Glutamatergic neuron (in vitro differentiated cells): Measurements from ENCODE around the gene CAPN12. TPM values are rescaled to one million over a fixed set of nuclear protein-coding genes. Genes with fewer than 3 reads are reported as not detected.
"Not testable (repeated sequence)": the region's sequence is repeated elsewhere in the genome, so short reads cannot be mapped to it uniquely, and the experiment has no call there.

ENCODE experiments used
- DNase-seq: peaks from one replicate; pipeline ENCODE4 v3.0.0; 2022
- H3K27ac Mint-ChIP-seq: one replicate; pipeline ENCODE4 v1.8.0; 2020; ENCODE audit warnings: mild to moderate bottlenecking, mixed read lengths, inconsistent platforms; ENCODE audit not compliant: unreplicated experiment
- H3K27me3 Mint-ChIP-seq: one replicate; pipeline ENCODE4 v1.8.0; 2020; ENCODE audit warnings: mild to moderate bottlenecking, moderate library complexity, mixed read lengths, inconsistent platforms; ENCODE audit not compliant: unreplicated experiment
- H3K36me3 Mint-ChIP-seq: one replicate; pipeline ENCODE4 v1.8.0; 2020; ENCODE audit warnings: mild to moderate bottlenecking, mixed read lengths, inconsistent platforms; ENCODE audit not compliant: unreplicated experiment
- H3K4me1 Mint-ChIP-seq: one replicate; pipeline ENCODE4 v1.8.0; 2020; ENCODE audit warnings: mild to moderate bottlenecking, low read depth, mixed read lengths, inconsistent platforms; ENCODE audit not compliant: unreplicated experiment
- H3K4me3 Mint-ChIP-seq: one replicate; pipeline ENCODE4 v1.8.0; 2020; ENCODE audit warnings: mild to moderate bottlenecking, mixed read lengths, inconsistent platforms; ENCODE audit not compliant: unreplicated experiment
- H3K9me3 Mint-ChIP-seq: one replicate; pipeline ENCODE4 v1.8.0; 2020; ENCODE audit warnings: mild to moderate bottlenecking, moderate library complexity, mixed read lengths, inconsistent platforms; ENCODE audit not compliant: unreplicated experiment
- total RNA-seq: library from RNA; stranded (reverse); fragmentation: NEBNext Ultra II Directional; extraction: Animal tissue kit (Norgen Biotek cat#: 25700); gene quantifications from one replicate; pipeline ENCODE4 v1.2.1, GENCODE V29; 2021; ENCODE audit not compliant: unreplicated experiment
- TF ChIP-seq, protein P1 (sequence below): fragments of 200-600 bp; sonication (generic); IDR thresholded peaks from one replicate; pipeline ENCODE4 v1.5.0; 2021; ENCODE audit not compliant: partially characterized antibody, unreplicated experiment

CAPN12 gene
- total RNA-seq, 1 donor from 2014 or later = 4.8 TPM

DNA sequence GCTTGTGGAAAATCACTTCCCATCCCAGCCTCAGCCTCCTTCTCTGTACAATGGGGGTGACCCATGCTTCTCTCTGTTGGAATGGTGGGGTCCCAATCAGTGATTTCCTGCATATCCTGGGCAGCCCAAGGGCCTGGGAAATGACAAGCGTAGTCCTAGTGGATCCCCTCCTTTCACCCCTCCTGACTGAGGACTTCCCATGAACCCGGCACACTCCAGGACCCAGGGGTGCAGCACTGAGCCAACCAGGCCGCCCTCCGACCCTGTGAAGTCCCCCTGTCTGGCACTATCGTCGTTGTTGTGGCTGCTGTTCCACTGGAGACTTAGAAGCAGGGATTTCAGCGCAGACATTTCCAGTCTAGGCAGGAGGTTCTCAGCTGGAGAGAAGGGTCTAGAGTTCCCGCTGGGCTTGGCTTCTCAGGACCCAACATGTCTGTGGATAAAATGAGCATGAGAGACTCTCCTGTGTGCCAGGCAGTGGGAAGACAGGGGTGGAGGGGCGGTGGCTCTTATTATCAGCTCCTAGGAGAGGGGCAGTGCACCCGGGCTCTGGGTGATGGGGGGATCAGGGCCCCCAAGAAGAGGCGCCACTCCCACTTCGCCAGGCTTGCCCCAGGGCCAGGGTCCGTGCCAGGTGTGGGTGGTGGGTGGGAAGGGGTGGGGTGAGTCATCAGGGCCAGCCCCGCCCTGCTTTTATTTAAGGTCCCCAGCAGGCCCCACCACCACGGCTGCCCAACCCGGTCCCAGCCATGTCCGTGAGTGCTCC lies 44.4 kb upstream of the CAPN12 start, which contains the start of gene LGALS7B:
Gene LGALS7B, plus strand, starts transcription at position 723 of the 766 bp plus-strand sequence. Its CDS starts 27 bp downstream, at position 750.
- peaks cover 4% of the 10 kb centered on the region for H3K27me3 Mint-ChIP-seq
- H3K36me3 Mint-ChIP-seq = no peaks in the 10 kb centered on the region
- H3K27ac Mint-ChIP-seq = no peak within 1 kb of the TSS
- no peak for DNase-seq
- H3K4me3 Mint-ChIP-seq = no peak within 1 kb of the TSS
- TF ChIP-seq, protein P1, sequence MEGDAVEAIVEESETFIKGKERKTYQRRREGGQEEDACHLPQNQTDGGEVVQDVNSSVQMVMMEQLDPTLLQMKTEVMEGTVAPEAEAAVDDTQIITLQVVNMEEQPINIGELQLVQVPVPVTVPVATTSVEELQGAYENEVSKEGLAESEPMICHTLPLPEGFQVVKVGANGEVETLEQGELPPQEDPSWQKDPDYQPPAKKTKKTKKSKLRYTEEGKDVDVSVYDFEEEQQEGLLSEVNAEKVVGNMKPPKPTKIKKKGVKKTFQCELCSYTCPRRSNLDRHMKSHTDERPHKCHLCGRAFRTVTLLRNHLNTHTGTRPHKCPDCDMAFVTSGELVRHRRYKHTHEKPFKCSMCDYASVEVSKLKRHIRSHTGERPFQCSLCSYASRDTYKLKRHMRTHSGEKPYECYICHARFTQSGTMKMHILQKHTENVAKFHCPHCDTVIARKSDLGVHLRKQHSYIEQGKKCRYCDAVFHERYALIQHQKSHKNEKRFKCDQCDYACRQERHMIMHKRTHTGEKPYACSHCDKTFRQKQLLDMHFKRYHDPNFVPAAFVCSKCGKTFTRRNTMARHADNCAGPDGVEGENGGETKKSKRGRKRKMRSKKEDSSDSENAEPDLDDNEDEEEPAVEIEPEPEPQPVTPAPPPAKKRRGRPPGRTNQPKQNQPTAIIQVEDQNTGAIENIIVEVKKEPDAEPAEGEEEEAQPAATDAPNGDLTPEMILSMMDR = no peak
- H3K4me1 Mint-ChIP-seq = no peaks in the 10 kb centered on the region
- peaks cover 5% of the 10 kb centered on the region for H3K9me3 Mint-ChIP-seq

DNA sequence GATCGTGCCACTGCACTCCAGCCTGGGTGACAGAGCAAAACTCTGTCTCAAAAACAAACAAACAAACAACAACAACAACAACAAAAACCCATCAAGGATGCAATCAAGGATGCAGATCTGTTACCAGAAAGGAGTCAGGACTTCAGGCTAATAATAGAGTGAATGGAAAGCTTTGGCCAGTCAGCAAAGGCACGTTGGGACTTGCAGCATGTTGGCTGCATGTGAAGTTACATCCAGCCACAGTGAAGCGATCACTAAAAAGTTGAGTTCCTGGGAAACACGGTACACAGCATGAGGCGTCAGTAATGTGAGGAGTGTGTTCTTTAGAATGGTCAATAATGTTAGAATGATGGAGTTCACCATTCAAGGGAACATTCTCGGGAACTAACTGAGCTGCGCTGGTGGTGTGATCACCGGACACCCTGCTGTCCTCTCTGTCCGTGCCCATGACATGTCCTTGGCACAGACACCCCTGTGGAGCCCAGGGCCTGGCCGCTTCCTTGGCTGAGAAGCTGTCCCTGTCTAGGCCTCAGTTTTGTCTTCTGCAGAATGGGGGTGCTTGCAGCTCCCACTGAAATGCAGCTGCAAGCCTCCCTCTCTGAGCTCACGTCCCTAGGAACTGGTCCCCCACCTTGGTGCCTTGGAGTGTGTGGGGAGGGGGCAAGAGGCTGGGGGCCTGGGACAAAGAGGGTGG lies 42.4 kb upstream of the CAPN12 start:
- H3K36me3 Mint-ChIP-seq = no peaks in the 10 kb centered on the region
- TF ChIP-seq, protein P1 = no peak
- no peak for DNase-seq
- peaks cover 2% of the 10 kb centered on the region for H3K9me3 Mint-ChIP-seq
- no peaks in the 10 kb centered on the region for H3K4me1 Mint-ChIP-seq
- H3K4me3 Mint-ChIP-seq = no peak overlapping the region
- peaks cover 4% of the 10 kb centered on the region for H3K27me3 Mint-ChIP-seq
- H3K27ac Mint-ChIP-seq = no peak overlapping the region

DNA sequence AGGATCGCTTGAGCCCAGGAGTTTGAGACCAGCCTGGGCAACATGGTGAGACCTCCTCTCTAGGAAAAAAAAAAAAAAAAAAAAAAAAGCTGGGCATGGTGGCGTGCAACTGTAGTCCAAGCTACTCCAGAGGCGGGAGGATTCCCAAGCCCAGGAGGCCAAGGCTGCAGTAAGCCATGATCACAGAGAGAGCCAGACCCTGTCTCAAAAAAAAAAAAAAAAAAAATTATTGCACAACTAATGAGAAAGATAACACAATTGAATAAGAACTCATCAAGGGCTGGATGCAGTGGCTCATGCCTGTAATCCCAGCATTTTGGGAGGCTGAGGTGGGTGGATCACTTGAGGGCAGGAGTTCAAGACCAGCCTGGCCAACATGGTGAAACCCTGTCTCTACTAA lies 41.8 kb upstream of the CAPN12 start:
- H3K36me3 Mint-ChIP-seq, H3K27ac Mint-ChIP-seq, H3K9me3 Mint-ChIP-seq, H3K27me3 Mint-ChIP-seq, H3K4me3 Mint-ChIP-seq, H3K4me1 Mint-ChIP-seq, DNase-seq: not testable (repeated sequence)

DNA sequence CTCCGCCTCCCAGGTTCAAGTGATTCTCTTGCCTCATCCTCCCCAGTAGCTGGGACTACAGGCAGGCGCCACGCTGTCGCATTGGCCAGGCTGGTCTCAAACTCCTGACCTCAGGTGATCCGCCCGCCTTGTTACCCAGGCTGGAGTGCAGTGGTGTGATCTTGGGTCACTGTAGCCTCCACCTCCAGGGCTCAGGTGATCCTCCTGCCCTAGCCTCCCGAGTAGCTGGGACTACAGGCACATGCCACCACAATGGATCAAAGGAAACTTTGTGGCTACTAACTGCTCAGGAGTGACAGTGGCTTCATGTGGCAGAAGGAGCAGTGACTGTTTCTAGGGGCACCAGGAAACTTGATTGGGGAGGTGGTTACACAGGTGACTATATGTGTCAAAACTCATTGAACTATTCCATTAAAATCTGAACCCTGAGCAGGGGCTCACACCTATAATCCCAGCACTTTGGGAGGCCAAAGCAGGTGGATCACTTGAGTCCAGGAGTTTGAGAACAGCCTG lies 41.0 kb upstream of the CAPN12 start:
- DNase-seq = no peak
- H3K27me3 Mint-ChIP-seq = peaks cover 4% of the 10 kb centered on the region
- H3K27ac Mint-ChIP-seq = no peak overlapping the region
- no peaks in the 10 kb centered on the region for H3K36me3 Mint-ChIP-seq
- TF ChIP-seq, protein P1 = no peak
- no peak overlapping the region for H3K4me3 Mint-ChIP-seq
- H3K4me1 Mint-ChIP-seq = no peaks in the 10 kb centered on the region
- H3K9me3 Mint-ChIP-seq = peaks cover 2% of the 10 kb centered on the region

DNA sequence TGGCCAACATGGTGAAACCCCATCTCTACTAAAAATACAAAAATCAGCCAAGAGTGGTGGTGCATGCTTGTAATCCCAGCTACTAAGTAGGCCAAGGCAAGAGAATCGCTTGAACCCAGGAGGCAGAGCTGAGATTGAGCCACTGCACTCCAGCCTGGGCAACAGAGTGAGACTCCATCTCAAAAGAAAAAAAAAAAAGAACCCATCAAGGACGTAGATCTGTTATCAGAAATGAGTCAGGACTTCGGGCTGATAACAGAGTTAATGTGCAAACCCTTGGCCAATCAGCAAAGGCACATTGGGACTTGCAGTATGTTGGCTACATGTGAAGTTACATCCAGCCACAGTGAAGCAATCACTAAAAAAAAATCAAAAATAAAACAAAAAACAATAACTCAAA lies 40.0 kb upstream of the CAPN12 start:
- Mint-ChIP-seq H3K4me1 (no peaks in the 10 kb centered on the region), H3K9me3 (peaks cover 2% of the 10 kb centered on the region), H3K4me3 (no peak overlapping the region), H3K27ac (no peak overlapping the region), H3K27me3 (peaks cover 4% of the 10 kb centered on the region), H3K36me3 (no peaks in the 10 kb centered on the region)
- DNase-seq = no peak
- TF ChIP-seq, protein P1 = no peak

DNA sequence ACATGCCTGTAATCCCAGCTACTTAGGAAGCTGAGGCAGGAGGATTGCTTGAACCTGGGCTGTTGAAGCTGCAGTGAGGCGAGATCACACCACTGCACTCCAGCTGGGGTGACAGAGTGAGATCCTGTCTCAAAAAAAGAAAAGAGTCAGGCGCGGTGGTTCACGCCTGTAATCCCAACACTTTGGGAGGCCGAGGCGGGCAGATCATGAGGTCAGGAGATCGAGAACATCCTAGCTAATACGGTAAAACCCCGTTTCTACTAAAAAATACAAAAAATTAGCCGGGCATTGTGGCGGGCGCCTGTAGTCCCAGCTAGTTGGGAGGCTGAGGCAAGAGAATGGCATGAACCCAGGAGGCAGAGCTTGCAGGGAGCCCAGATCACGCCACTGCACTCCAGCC lies 37.9 kb upstream of the CAPN12 start:
- H3K27me3 Mint-ChIP-seq, DNase-seq, H3K4me3 Mint-ChIP-seq, H3K9me3 Mint-ChIP-seq, H3K36me3 Mint-ChIP-seq, H3K27ac Mint-ChIP-seq, H3K4me1 Mint-ChIP-seq: not testable (repeated sequence)
